ENCODE data around the gene SLC26A11.

DNA sequence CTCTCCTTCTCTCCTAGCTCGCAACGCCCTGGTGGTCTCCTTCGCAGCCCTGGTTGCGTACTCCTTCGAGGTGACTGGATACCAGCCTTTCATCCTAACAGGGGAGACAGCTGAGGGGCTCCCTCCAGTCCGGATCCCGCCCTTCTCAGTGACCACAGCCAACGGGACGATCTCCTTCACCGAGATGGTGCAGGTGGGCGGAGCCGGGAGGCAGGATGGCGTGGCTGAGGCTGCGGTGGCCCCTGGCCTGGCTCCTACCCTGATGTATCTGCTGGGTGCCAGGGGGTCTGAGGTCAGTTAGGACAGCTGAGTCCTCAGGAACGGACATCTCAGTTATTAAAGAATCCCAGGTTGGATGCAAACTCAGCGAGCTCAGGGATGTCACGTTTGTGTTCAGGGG, 16.7 kb downstream of the SLC26A11 start:
- TF ChIP-seq POLR2AphosphoS5 (IDR thresholded peaks at IDR 0.05): no peak
- TF ChIP-seq, protein P1, sequence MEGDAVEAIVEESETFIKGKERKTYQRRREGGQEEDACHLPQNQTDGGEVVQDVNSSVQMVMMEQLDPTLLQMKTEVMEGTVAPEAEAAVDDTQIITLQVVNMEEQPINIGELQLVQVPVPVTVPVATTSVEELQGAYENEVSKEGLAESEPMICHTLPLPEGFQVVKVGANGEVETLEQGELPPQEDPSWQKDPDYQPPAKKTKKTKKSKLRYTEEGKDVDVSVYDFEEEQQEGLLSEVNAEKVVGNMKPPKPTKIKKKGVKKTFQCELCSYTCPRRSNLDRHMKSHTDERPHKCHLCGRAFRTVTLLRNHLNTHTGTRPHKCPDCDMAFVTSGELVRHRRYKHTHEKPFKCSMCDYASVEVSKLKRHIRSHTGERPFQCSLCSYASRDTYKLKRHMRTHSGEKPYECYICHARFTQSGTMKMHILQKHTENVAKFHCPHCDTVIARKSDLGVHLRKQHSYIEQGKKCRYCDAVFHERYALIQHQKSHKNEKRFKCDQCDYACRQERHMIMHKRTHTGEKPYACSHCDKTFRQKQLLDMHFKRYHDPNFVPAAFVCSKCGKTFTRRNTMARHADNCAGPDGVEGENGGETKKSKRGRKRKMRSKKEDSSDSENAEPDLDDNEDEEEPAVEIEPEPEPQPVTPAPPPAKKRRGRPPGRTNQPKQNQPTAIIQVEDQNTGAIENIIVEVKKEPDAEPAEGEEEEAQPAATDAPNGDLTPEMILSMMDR (IDR thresholded peaks at IDR 0.05): no peak
- TF ChIP-seq POLR2A (IDR thresholded peaks at IDR 0.05): no peak
- no peak for TF ChIP-seq EP300 (IDR thresholded peaks at IDR 0.05)
